D721Med (cell line): ENCODE results near the gene PGLYRP4.

ENCODE experiments used
- DNase-seq: peaks from one replicate; pipeline ENCODE4 v3.0.0; 2011; ENCODE audit warnings: low spot score; ENCODE audit not compliant: insufficient read length
- FAIRE-seq: peaks from 2 replicates; lab custom pipeline; 2011; peaks lifted over from hg19 to GRCh38; lab: Jason Lieb, UNC
- TF ChIP-seq, protein P1 (sequence below): IDR thresholded peaks from 2 replicates; pipeline ENCODE4 v1.5.1; 2012; ENCODE audit warnings: mild to moderate bottlenecking, control low read depth; ENCODE audit not compliant: insufficient read depth; ENCODE audit errors: missing control alignments

Gene PGLYRP4

DNA sequence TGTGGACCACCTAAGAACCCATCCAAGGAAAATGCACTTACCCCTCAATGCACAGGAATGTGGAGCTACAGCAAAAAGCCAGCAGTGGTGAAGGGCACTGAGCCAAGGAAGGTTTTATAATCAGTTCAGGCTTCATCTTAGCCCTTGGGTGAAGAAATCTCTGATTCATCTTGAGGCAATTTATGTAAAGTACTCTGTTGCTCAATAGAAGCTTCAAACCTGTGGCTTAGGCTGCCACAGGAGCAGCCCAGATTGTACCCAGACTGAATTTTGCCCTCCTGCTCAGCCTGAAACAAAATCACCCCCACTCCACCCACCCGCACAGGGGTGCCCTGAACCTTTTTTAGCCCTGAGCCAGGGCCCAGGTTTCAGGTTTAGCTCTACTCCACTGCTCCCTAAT, 26.9 kb upstream of the PGLYRP4 start, which contains the start of gene S100A12:
Gene S100A12, minus strand, starts transcription at position 111 of the 400 bp plus-strand sequence. CDS start 1,029 bp downstream, outside the sequence.
- no peak for FAIRE-seq

DNA sequence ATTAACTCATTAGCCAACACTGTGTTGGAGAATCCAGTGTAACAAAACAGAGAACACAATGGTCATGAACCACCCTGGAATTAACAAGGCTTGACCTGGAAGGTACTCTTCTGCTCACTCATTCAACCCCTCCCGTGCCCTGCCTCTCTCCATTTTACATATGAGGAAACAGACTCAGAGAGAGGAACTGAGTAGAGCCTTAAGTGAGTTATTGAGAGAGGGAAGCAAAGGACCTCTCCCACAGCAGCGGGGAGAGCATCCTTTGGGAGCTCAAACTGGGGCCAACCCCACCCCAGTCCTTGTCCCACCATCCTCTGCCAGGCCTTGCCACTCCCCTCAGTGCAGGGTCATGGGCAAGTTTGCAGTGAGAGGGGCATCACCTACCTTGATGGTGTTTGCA, 25.4 kb upstream of the PGLYRP4 start:
- FAIRE-seq (no peak), DNase-seq (no peak)
- TF ChIP-seq, protein P1, sequence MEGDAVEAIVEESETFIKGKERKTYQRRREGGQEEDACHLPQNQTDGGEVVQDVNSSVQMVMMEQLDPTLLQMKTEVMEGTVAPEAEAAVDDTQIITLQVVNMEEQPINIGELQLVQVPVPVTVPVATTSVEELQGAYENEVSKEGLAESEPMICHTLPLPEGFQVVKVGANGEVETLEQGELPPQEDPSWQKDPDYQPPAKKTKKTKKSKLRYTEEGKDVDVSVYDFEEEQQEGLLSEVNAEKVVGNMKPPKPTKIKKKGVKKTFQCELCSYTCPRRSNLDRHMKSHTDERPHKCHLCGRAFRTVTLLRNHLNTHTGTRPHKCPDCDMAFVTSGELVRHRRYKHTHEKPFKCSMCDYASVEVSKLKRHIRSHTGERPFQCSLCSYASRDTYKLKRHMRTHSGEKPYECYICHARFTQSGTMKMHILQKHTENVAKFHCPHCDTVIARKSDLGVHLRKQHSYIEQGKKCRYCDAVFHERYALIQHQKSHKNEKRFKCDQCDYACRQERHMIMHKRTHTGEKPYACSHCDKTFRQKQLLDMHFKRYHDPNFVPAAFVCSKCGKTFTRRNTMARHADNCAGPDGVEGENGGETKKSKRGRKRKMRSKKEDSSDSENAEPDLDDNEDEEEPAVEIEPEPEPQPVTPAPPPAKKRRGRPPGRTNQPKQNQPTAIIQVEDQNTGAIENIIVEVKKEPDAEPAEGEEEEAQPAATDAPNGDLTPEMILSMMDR = no peak

More for the DNA sequence above, 26.9 kb upstream of the PGLYRP4 start, which contains the start of gene S100A12:
- no peak for DNase-seq
- TF ChIP-seq, protein P1 = no peak

DNA sequence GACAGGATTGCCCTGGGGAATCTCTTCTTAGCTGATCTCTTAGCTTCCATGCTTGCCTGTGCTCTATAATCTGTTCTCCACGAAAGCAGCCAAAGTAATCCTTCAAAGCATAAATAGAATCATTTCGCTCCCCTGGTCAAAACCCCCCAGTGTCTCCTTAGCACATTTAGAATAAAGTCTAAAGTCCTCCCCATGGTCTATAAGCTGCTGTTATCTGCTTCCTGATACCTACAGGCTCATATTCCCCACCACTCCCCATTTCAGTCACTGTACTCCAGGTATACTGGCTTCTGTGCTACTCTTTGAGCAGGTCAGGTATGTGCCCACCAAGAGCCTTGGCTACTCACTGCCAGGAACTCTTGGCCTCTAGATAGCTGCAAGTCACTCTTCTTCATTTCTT, 23.9 kb upstream of the PGLYRP4 start:
- TF ChIP-seq, protein P1 = no peak
- FAIRE-seq (no peak), DNase-seq (no peak)

DNA sequence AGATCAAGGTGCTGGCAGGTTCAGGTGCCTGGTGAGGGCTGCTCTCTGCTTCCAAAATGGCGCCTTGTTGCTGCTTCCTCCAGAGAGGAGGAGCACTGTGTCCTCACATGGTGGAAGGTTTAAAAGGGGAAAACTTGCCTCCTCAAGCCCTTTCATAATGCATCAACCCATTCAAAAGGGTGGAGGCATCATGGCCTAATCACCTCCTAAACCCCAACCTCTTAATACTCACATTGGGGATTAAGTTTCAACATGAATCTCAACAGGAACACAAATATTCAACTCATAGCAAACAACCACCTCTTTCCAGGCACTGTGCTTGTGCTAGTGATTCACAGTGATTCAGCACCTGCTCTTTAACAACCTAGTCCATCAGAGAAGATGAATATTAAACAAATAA, 22.6 kb upstream of the PGLYRP4 start:
- TF ChIP-seq, protein P1 = no peak
- DNase-seq = no peak

DNA sequence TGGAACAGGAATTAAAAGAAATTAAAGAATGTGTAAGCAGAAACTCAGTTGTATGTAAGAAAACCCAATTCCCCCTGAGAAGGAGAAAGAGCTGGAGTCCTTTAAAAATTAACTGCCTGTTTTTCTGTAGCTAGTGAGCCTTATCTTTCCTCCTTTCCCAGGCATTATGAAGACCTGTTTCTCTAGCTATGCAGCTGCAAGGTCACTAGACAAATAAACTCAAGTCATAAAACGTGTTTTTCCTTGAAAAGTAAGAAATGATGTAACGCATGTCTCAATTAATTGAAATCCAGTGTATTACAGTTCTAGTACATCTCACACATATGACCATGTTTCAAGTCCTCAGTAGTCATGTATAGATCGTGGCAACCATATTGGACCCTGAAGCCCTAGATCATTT, 21.5 kb upstream of the PGLYRP4 start:
- no peak for FAIRE-seq
- no peak for DNase-seq
- TF ChIP-seq, protein P1 = no peak

More for the DNA sequence above, 22.6 kb upstream of the PGLYRP4 start:
- no peak for FAIRE-seq

DNA sequence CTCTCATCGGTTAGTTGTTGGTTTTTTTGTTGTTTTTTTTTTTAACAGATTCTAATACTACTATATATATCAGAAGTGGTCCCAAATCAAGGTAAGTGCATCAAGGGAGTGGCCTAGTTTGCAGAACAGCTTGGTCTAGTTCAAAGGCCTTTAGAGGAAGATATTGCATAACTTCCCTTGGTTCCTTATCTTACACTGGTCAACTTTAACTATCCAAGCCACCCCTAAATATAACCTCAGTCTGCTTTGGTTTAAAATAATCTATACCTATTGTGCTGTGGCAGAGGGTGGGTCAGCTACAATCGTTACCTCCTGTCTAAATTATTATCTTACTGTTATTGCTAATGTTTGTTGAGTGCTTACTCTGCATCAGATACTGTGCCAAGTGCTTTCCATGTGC, 19.9 kb upstream of the PGLYRP4 start:
- FAIRE-seq = no peak
- no peak for DNase-seq
- TF ChIP-seq, protein P1 = no peak

DNA sequence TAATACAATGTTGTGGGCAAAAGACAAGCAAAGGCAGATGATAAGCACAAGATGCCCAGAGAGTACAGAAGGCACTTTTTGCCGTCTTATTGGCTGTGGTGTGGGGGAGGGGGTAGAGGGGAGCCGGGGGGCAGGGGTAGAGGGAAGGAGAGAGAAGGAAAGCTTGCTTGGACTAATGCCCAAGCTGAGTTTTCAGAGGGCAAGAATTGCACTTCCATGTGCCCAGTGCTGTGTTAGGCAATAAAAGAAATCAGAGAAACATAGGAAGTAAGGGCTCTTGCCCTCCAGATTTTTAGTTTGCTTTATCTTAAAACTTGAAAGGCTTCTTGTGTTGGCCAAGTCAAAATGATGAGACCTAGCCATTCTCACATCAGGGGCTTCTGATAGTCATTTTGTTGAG, 18.4 kb upstream of the PGLYRP4 start:
- no peak for FAIRE-seq
- DNase-seq = no peak
- TF ChIP-seq, protein P1 = no peak
